GM12875 (cell line): ENCODE measurements around the gene TRIM2.
"Not testable (repeated sequence)": the region's sequence is repeated elsewhere in the genome, so short reads cannot be mapped to it uniquely, and the experiment has no call there.

ENCODE experiments used
- H3K4me3 ChIP-seq: one replicate; pipeline ENCODE4 v1.5.1; 2011; ENCODE audit warnings: low read depth, low read length, control low read depth
- CTCF ChIP-seq: IDR thresholded peaks from 2 replicates; pipeline ENCODE4 v1.5.1; 2011; ENCODE audit warnings: low read depth, mild to moderate bottlenecking, control low read depth, inconsistent platforms, low read length, moderate library complexity, borderline replicate concordance; ENCODE audit not compliant: insufficient read depth

Gene TRIM2

DNA sequence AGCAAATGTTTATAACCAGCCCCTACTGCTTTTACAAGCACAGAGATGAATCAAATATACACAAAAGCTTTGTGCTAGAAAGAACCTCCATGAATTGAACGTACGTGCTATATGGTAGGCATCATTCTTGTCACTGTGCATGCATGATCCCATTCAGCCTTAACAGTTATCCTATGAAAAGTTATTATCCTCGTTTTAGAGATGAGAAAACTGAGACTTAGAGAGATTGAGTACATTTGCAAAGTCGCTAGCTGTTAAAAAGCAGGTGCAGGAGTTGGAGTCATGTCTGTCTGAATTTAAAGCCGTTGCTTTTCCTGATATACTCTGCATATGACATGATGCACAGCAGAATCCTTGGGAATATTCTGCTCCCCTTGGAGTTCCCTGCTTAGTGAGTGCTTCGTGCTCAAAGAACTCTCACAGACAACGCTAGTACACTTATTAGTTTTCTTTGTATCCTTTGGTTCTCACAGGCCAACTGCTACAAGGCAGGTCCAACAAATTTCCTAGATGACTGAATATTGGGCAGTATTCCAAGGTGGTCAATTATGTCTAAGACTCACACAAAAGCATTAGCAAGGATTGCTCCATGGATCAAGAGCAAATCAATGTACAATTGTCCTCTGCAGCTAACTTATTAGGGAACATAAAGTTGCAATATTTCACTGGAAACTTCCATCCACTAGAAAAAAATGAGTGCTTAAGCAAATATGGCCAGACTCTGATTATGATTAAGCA, 42.8 kb upstream of the TRIM2 start:
- H3K4me3 ChIP-seq = no peak overlapping the region
- no peak for TF ChIP-seq CTCF

DNA sequence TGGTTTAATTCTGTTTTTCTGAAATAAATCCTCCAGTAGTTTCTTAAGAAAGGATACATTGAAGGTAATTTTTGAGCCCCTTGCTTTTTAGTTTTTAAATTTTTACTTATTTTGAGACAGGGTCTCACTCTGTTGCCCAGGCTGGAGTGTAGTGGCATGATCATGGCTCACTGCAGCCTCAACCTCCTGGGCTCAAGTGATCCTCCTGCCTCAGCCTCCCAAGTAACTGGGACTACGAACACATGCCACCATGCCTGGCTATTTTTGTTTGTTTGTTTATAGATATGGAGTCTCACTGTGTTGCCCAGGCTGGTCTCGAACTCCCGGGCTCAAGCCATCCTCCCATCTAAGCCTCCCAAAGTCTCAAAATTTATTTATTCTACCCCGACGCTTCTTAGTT, 39.0 kb upstream of the TRIM2 start:
- H3K4me3 ChIP-seq = not testable (repeated sequence)

DNA sequence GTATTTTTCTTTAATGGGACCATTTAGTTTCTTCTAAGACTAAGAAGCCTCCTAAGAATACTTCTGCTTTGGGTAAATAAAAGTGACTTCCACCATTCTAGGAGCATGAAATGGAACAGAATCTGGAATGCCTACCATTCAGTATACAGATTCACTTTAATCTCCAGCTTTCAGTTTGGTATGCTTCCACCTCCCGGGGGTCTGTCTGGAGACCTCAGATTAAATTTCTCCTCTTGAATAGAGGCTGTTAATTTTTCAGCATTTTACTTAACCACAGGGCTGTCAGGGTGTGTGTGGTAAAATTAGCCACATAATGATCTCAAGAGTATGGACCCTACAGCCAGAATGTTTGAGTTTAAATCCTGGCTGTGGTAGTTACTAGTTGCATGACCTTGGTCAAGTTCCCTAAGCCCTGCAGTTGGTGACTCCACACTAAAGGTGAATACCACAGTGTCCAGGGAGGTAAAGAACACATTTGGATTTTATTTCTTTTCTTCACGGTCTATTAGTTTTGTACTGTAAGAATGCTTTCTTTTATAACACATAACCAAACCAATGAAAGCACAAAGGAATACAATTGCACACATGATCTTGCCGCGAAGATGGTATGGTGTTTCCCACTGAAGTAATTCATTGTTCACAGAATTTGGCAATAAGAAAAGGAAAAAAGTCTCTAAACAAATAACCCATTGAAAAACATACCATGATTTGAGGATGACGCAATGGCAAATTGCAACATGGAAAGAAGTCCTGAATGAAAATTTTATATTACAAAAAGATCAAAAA, 37.3 kb upstream of the TRIM2 start:
- no peak overlapping the region for H3K4me3 ChIP-seq
- TF ChIP-seq CTCF = no peak

DNA sequence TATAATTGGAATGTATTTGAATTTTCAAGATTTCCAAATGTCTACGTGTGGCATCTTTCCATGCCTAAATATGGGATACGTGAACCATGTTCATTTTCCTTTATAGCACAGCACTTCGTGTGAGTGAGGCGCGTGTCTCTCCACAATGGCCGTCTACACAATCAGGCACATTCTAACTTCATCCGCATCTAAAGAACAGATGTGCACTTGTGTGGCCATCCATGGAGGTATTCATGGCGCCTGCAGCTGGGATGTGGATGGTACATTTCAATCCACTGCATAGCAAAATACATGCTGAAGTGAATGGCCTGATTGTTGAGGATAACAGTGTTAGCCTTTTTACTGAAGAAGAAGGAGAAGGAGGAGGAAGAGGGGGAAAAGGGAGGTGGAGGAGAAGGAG, 34.5 kb upstream of the TRIM2 start:
- no peak overlapping the region for H3K4me3 ChIP-seq
- TF ChIP-seq CTCF = no peak

DNA sequence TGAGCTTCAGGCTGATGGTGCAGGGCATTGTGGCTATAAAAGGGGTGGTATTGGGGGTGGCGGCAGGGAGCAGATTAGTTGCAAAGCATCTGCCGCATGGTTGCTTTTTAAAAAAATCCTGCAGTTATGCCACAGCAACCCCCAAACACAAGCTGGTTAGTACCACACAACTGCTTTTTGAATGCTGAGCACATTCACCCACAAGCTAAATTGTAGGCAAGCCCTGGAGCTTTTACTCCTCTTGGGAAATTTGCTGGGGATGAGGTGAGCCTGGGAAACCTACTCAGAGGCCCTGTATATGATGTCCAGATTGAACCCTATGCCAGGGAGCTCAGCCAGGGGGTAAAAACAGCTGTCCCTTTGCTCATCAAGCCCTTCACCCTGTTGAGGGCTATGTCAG, 33.8 kb upstream of the TRIM2 start:
- no peak for TF ChIP-seq CTCF
- H3K4me3 ChIP-seq = no peak overlapping the region

- H3K4me3 ChIP-seq = no peak overlapping the region
- TF ChIP-seq CTCF = no peak
These were observed 29.2 kb upstream of the TRIM2 start for GRCh38 chr4:153174821-153175567.

- no peak overlapping the region for H3K4me3 ChIP-seq
- TF ChIP-seq CTCF = no peak
These were observed 27.3 kb upstream of the TRIM2 start for GRCh38 chr4:153176938-153177337.
